HepG2 (cell line): ENCODE measurements around the gene TNS1. TPM values are rescaled to one million over a fixed set of nuclear protein-coding genes. Genes with fewer than 3 reads are reported as not detected.
A peak's percentile ranks its signal among the peaks of the same experiment; 100 is the strongest.

Experiments
- AGO1 ChIP-seq: fragments of 200-400 bp; formaldehyde crosslinking; IDR thresholded peaks from 2 replicates; pipeline ENCODE4 v1.6.1; 2017; ENCODE audit warnings: mild to moderate bottlenecking, low read depth, low read length, moderate library complexity; ENCODE audit not compliant: poor library complexity, severe bottlenecking
- EED ChIP-seq: sonication (generic); formaldehyde crosslinking; IDR thresholded peaks from 2 replicates; pipeline ENCODE4 v1.5.0; 2020; ENCODE audit warnings: mild to moderate bottlenecking, missing genetic modification reagents
- EHMT2 ChIP-seq: fragments of 200-600 bp; sonication (generic); IDR thresholded peaks from 2 replicates; pipeline ENCODE4 v1.7.0; 2017; ENCODE audit warnings: antibody characterized with exemption, low read depth, low read length, borderline replicate concordance
- IRX3 ChIP-seq: sonication (generic); formaldehyde crosslinking; IDR thresholded peaks from 2 replicates; pipeline ENCODE4 v1.8.1; 2023; ENCODE audit warnings: mild to moderate bottlenecking, low read depth, missing genetic modification reagents, borderline replicate concordance
- ISL2 ChIP-seq: sonication (generic); formaldehyde crosslinking; IDR thresholded peaks from 2 replicates; pipeline ENCODE4 v1.5.0; 2020; ENCODE audit warnings: missing genetic modification reagents
- KLF15 ChIP-seq: sonication (generic); formaldehyde crosslinking; IDR thresholded peaks from 2 replicates; pipeline ENCODE4 v1.8.1; 2023; ENCODE audit warnings: borderline replicate concordance, mild to moderate bottlenecking, inconsistent platforms, missing genetic modification reagents, mixed read lengths
- MAF1 ChIP-seq: sonication (generic); formaldehyde crosslinking; IDR thresholded peaks from 2 replicates; pipeline ENCODE4 v1.5.0; 2020; ENCODE audit warnings: missing genetic modification reagents, borderline replicate concordance
- MIXL1 ChIP-seq: IDR thresholded peaks from 2 replicates; pipeline ENCODE4 v1.6.1; 2016
- NR2F6 ChIP-seq, 2 experiments: IDR thresholded peaks; 2 replicates each; pipeline ENCODE4 v1.6.1; 2016; ENCODE audit warnings: antibody characterized with exemption in 1 of 2, mild to moderate bottlenecking in 1 of 2
- NRL ChIP-seq: sonication (generic); formaldehyde crosslinking; IDR thresholded peaks from 2 replicates; pipeline ENCODE4 v1.5.0; 2020; ENCODE audit warnings: missing genetic modification reagents, mild to moderate bottlenecking, moderate library complexity, borderline replicate concordance
- XRCC5 ChIP-seq: fragments of 200-400 bp; formaldehyde crosslinking; optimal IDR thresholded peaks from 2 replicates; pipeline ENCODE3; 2017; ENCODE audit warnings: mild to moderate bottlenecking, low read length
- ZBTB33 ChIP-seq: sonication (generic); formaldehyde crosslinking; IDR thresholded peaks from 2 replicates; pipeline ENCODE4 v1.4.0; 2020; ENCODE audit warnings: missing genetic modification reagents
- ZBTB46 ChIP-seq: sonication (generic); formaldehyde crosslinking; IDR thresholded peaks from 2 replicates; pipeline ENCODE4 v1.4.0; 2020; ENCODE audit warnings: mild to moderate bottlenecking, missing genetic modification reagents, borderline replicate concordance
- ZC3H13 ChIP-seq: sonication (generic); formaldehyde crosslinking; IDR thresholded peaks from 2 replicates; pipeline ENCODE4 v1.8.1; 2023; ENCODE audit warnings: mild to moderate bottlenecking, missing genetic modification reagents, moderate library complexity
- ZEB1 ChIP-seq: IDR thresholded peaks from 2 replicates; pipeline ENCODE4 v1.6.1; 2012; ENCODE audit warnings: mild to moderate bottlenecking, low read depth, inconsistent platforms; ENCODE audit not compliant: insufficient replicate concordance
- ZNF430 ChIP-seq: sonication (generic); formaldehyde crosslinking; IDR thresholded peaks from 2 replicates; pipeline ENCODE4 v1.9.0; 2021; ENCODE audit warnings: mild to moderate bottlenecking, missing genetic modification reagents
- ZNF652 ChIP-seq: IDR thresholded peaks from 2 replicates; pipeline ENCODE4 v1.6.1; 2016; ENCODE audit warnings: low read depth, borderline replicate concordance
- polyA plus RNA-seq, 8 experiments: library from polyadenylated mRNA; depleted of rRNA in 3 of 8; stranded (reverse) in 7 of 8; unstranded in 1 of 8; fragments of >200 nt; fragmentation: Illumina TruSeq in 4 of 8; extraction: Trizol in 4 of 8; gene quantifications; 2 replicates each; pipeline versions ENCODE4 v1.2.1 to v1.2.3, GENCODE V29; 2011 to 2016; ENCODE audit warnings: low read depth in 4 of 8, missing spikeins in 1 of 8, mixed read lengths in 1 of 8; ENCODE audit not compliant: insufficient read depth in 1 of 8
- total RNA-seq, 5 experiments: library from RNA; depleted of rRNA; stranded (reverse); fragments of >200 nt; fragmentation: Illumina TruSeq; extraction: Trizol; gene quantifications; 2 replicates each; pipeline ENCODE4 v1.2.3, GENCODE V29; 2016; ENCODE audit warnings: low read depth in 1 of 5
- TF ChIP-seq, protein P1 (sequence below), 2 experiments: sonication (generic) in 1 of 2; formaldehyde crosslinking in 1 of 2; IDR thresholded peaks; 2 replicates each; pipeline versions ENCODE4 v1.4.0 to v1.6.1; 2016 to 2020; ENCODE audit warnings: borderline replicate concordance in 1 of 2, low read depth in 1 of 2, mild to moderate bottlenecking in 1 of 2, missing genetic modification reagents in 1 of 2
- TF ChIP-seq, protein P2 (sequence below): sonication (generic); formaldehyde crosslinking; IDR thresholded peaks from 2 replicates; pipeline ENCODE4 v1.8.1; 2023; ENCODE audit warnings: missing genetic modification reagents, inconsistent platforms, borderline replicate concordance

The TNS1 gene
- total and polyA plus RNA-seq, 2 of the 13 experiments (the other 11 are each of a cell fraction or from before 2014, with no cell fraction given), result 1.9 to 118 TPM

DNA sequence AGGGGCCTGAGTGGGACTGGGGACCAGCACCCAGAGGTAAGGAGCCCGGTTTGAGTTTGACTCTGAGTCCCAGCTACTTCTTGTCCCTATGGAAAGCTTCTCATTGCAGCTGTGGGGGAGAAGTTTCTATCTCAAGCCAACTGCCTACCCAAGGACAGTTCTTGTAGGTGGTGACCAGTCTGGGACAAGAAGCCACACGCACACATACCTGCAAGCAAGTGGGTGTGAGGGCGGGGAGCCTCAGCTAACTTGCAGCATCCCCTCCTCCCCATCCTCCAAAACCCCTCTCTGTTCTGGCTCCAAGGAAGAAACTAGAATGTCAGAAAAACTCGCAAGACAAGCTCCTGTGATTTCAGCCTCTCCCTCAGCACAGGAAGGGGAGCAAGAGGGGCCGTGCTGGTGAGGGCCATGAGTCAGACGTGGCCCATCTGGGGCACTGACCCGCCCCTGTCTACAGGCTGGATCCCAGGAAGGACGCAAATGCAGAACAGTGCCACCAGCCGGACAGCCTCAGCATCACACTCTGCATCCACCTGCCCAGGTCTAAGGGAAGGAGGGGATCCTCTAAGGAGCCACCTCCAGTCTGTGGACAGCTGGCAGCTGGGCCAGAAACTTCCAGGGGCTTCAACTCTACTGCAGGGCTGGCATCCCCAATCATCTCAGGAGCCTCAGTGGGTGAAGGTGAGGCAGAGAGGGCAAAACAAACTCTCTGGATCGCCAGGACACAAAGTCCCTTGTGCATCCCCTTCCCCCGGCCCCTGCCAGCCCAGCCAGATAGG is 103.4 kb downstream of the TNS1 start (continued):
- TF ChIP-seq ZC3H13 (CRISPR knock-in tag) (no peak), EED (CRISPR knock-in tag) (0 out of 2 replicates have a peak, but pooled peaks have one; percentile 10), AGO1 (no peak), KLF15 (CRISPR knock-in tag) (no peak), MAF1 (CRISPR knock-in tag) (no peak), NR2F6 (IDR thresholded peaks at IDR 0.05) (no peak), NR2F6 (CRISPR knock-in tag; IDR thresholded peaks at IDR 0.05) (peak; percentile 47; the same call in 1 of the 2 replicates), EHMT2 (no peak), IRX3 (CRISPR knock-in tag) (no peak), ZEB1 (no peak), ZNF430 (CRISPR knock-in tag) (0 out of 2 replicates have a peak, but pooled peaks have one; percentile 18), ZBTB46 (CRISPR knock-in tag) (peak; percentile 57; the same call in 1 of the 2 replicates), XRCC5 (peak; percentile 99), ZNF652 (CRISPR knock-in tag) (no peak), NRL (CRISPR knock-in tag) (no peak), ISL2 (CRISPR knock-in tag) (no peak), ZBTB33 (CRISPR knock-in tag) (peak; percentile 55; the same call in 1 of the 2 replicates), MIXL1 (CRISPR knock-in tag) (no peak; the same call in none of the 2 replicates)
- TF ChIP-seq, protein P1, sequence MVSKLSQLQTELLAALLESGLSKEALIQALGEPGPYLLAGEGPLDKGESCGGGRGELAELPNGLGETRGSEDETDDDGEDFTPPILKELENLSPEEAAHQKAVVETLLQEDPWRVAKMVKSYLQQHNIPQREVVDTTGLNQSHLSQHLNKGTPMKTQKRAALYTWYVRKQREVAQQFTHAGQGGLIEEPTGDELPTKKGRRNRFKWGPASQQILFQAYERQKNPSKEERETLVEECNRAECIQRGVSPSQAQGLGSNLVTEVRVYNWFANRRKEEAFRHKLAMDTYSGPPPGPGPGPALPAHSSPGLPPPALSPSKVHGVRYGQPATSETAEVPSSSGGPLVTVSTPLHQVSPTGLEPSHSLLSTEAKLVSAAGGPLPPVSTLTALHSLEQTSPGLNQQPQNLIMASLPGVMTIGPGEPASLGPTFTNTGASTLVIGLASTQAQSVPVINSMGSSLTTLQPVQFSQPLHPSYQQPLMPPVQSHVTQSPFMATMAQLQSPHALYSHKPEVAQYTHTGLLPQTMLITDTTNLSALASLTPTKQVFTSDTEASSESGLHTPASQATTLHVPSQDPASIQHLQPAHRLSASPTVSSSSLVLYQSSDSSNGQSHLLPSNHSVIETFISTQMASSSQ (IDR thresholded peaks at IDR 0.05; ENCODE audit: low read depth), result no peak
- TF ChIP-seq, protein P1 (CRISPR knock-in tag; IDR thresholded peaks at IDR 0.05; ENCODE audit: borderline replicate concordance), result no peak
- TF ChIP-seq, protein P2, sequence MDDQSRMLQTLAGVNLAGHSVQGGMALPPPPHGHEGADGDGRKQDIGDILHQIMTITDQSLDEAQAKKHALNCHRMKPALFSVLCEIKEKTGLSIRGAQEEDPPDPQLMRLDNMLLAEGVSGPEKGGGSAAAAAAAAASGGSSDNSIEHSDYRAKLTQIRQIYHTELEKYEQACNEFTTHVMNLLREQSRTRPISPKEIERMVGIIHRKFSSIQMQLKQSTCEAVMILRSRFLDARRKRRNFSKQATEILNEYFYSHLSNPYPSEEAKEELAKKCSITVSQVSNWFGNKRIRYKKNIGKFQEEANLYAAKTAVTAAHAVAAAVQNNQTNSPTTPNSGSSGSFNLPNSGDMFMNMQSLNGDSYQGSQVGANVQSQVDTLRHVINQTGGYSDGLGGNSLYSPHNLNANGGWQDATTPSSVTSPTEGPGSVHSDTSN (CRISPR knock-in tag), result no peak
